ENCODE measurements around the gene CEMIP. TPM values are rescaled to one million over a fixed set of nuclear protein-coding genes. Genes with fewer than 3 reads are reported as not detected.
A peak's percentile ranks its signal among the peaks of the same experiment; 100 is the strongest.

CEMIP gene
- polyA plus RNA-seq, 3 donors: not detected

DNA sequence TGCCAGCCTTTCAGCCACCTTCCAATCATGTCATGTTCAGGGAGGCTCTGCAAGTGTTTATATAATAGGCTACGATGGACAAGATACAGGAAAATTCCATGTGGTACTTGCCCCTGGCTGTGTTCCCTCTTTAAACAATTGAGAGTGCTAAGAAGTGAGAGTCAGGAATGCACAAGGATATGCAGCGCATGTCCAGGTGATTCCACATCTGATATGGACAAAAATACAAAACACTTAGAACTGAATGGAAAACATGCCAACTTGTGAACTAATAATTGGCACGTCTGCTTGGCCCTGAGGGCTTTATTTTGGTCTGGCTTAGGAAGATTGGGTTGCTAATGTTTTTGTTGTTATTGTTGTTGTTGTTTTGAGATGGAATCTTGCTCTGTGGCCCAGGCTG is 100.9 kb downstream of the CEMIP start:
- Mint-ChIP-seq H3K27me3 (ENCODE audit: low read depth in 3 of 3) (peaks cover 4 to 6% (median 4%) of the 10 kb centered on the region in 3 donors), H3K4me1 (no peaks in the 10 kb centered on the region), H3K4me3 (no peak overlapping the region), H3K9me3 (no peaks in the 10 kb centered on the region), H3K27ac (peak overlapping the region in 1 of 7 donors; percentile 32), H3K36me3 (no peaks in the 10 kb centered on the region)
- no peaks in the 10 kb centered on the region for H3K27me3 ChIP-seq (ENCODE audit: control insufficient read depth in 2 of 2, insufficient read depth in 2 of 2, low read length in 2 of 2)
- no CpG with 5 or more reads among the region's 3 CpGs for WGBS (ENCODE audit: insufficient coverage)
- no peak for DNase-seq
- H3K27ac ChIP-seq (ENCODE audit: low read depth in 1 of 2, low read length in 2 of 2): no peak overlapping the region
- TF ChIP-seq, protein P1, sequence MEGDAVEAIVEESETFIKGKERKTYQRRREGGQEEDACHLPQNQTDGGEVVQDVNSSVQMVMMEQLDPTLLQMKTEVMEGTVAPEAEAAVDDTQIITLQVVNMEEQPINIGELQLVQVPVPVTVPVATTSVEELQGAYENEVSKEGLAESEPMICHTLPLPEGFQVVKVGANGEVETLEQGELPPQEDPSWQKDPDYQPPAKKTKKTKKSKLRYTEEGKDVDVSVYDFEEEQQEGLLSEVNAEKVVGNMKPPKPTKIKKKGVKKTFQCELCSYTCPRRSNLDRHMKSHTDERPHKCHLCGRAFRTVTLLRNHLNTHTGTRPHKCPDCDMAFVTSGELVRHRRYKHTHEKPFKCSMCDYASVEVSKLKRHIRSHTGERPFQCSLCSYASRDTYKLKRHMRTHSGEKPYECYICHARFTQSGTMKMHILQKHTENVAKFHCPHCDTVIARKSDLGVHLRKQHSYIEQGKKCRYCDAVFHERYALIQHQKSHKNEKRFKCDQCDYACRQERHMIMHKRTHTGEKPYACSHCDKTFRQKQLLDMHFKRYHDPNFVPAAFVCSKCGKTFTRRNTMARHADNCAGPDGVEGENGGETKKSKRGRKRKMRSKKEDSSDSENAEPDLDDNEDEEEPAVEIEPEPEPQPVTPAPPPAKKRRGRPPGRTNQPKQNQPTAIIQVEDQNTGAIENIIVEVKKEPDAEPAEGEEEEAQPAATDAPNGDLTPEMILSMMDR (IDR thresholded peaks at IDR 0.05): no peak
- no peaks in the 10 kb centered on the region for H4K20me1 ChIP-seq (ENCODE audit: insufficient read depth, low read length)
- intact Hi-C loops (cut with micrococcal nuclease): no loop called here
- no peak overlapping the region for H3K4me3 ChIP-seq (replicated peaks in 1 of 3; ENCODE audit: low read depth in 2 of 3, low read length in 3 of 3)
- no peak overlapping the region for H2AFZ ChIP-seq (ENCODE audit: insufficient read depth, low read depth, low read length, poor library complexity, severe bottlenecking)
- H3K9ac ChIP-seq (ENCODE audit: insufficient read depth, low read length, poor library complexity, severe bottlenecking): no peak overlapping the region
- no peaks in the 10 kb centered on the region for H3K36me3 ChIP-seq (replicated peaks in 1 of 2; ENCODE audit: control insufficient read depth in 1 of 2, insufficient read depth in 2 of 2, low read length in 2 of 2)
- H3K4me1 ChIP-seq (ENCODE audit: control insufficient read depth in 1 of 2, insufficient read depth in 2 of 2, low read length in 2 of 2): no peaks in the 10 kb centered on the region
- H3K79me2 ChIP-seq (ENCODE audit: insufficient read depth, low read length): no peaks in the 10 kb centered on the region
- H3K9me3 ChIP-seq (replicated peaks in 1 of 2; ENCODE audit: control insufficient read depth in 1 of 2, insufficient read depth in 1 of 2, low read length in 2 of 2): no peaks in the 10 kb centered on the region
- H3K4me2 ChIP-seq (replicated peaks; ENCODE audit: extremely low read depth, low read length, poor library complexity, severe bottlenecking): no peak overlapping the region

DNA sequence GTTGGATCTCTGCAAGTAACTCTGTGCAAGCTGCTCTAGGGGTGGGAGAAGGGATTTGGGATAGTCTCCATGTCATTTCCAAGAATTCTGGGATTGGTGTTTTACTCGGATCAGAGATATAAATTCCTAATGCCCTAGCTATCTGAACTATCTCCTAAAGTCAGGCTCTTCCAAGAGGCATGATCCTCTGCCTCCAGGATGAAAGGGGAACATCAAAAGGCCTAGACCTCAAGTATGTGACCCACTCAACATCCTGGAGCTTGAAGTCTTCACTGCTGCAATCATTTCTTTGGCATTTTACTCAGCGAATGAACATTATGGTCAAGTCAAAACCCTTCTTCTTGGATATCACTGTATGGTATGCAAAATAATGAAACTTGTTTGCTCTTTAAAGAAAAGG is 104.5 kb downstream of the CEMIP start:
- no peak overlapping the region for H3K27ac ChIP-seq (ENCODE audit: low read depth in 1 of 2, low read length in 2 of 2)

More for the DNA sequence above, 104.5 kb downstream of the CEMIP start:
- H4K20me1 ChIP-seq (ENCODE audit: insufficient read depth, low read length): no peaks in the 10 kb centered on the region
- H3K9ac ChIP-seq (ENCODE audit: insufficient read depth, low read length, poor library complexity, severe bottlenecking): no peak overlapping the region
- no peak overlapping the region for H2AFZ ChIP-seq (ENCODE audit: insufficient read depth, low read depth, low read length, poor library complexity, severe bottlenecking)
- peaks cover 0 to 9% (median 1%) of the 10 kb centered on the region in 3 donors for H3K27me3 Mint-ChIP-seq (ENCODE audit: low read depth in 3 of 3)
- no peaks in the 10 kb centered on the region for H3K27me3 ChIP-seq (ENCODE audit: control insufficient read depth in 2 of 2, insufficient read depth in 2 of 2, low read length in 2 of 2)
- DNase-seq: no peak
- TF ChIP-seq, protein P1 (IDR thresholded peaks at IDR 0.05): no peak
- H3K36me3 Mint-ChIP-seq: no peaks in the 10 kb centered on the region
- H3K36me3 ChIP-seq (replicated peaks in 1 of 2; ENCODE audit: control insufficient read depth in 1 of 2, insufficient read depth in 2 of 2, low read length in 2 of 2): no peaks in the 10 kb centered on the region
- WGBS (ENCODE audit: insufficient coverage): 100% methylated on average over 1 of the region's 2 CpGs
- no peaks in the 10 kb centered on the region for H3K79me2 ChIP-seq (ENCODE audit: insufficient read depth, low read length)
- no peaks in the 10 kb centered on the region for H3K9me3 ChIP-seq (replicated peaks in 1 of 2; ENCODE audit: control insufficient read depth in 1 of 2, insufficient read depth in 1 of 2, low read length in 2 of 2)
- no peaks in the 10 kb centered on the region for H3K4me1 Mint-ChIP-seq
- no peaks in the 10 kb centered on the region for H3K9me3 Mint-ChIP-seq
- H3K27ac Mint-ChIP-seq: no peak overlapping the region
- intact Hi-C loops (cut with micrococcal nuclease): no loop called here
- no peak overlapping the region for H3K4me3 ChIP-seq (replicated peaks in 1 of 3; ENCODE audit: low read depth in 2 of 3, low read length in 3 of 3)
- H3K4me3 Mint-ChIP-seq: no peak overlapping the region
- no peaks in the 10 kb centered on the region for H3K4me1 ChIP-seq (ENCODE audit: control insufficient read depth in 1 of 2, insufficient read depth in 2 of 2, low read length in 2 of 2)
- H3K4me2 ChIP-seq (replicated peaks; ENCODE audit: extremely low read depth, low read length, poor library complexity, severe bottlenecking): no peak overlapping the region
